Spleen (tissue), 7 donors: ENCODE data around the gene ZDHHC11.

Experiments
- CTCF ChIP-seq, 11 experiments: fragments of 200-600 bp in 7 of 11; fragments of 450-650 bp in 4 of 11; sonication (generic) in 4 of 11; IDR thresholded peaks in 8 of 11; conservative IDR thresholded peaks in 3 of 11; 1 replicate in 7 of 11; 2 replicates in 4 of 11; pipeline versions ENCODE4 v1.4.0 to v1.8.0; 2016 to 2021; ENCODE audit warnings: antibody characterized with exemption in 11 of 11, inconsistent platforms in 4 of 11, mild to moderate bottlenecking in 1 of 11
- POLR2A ChIP-seq, 3 donors: fragments of 450-650 bp; IDR thresholded peaks; one replicate each; pipeline ENCODE4 v1.5.1; 2017; ENCODE audit warnings: antibody characterized with exemption in 3 of 3, mild to moderate bottlenecking in 1 of 3
- POLR2AphosphoS5 ChIP-seq, 3 donors: sonication (generic); formaldehyde crosslinking; IDR thresholded peaks; one replicate each; pipeline ENCODE4 v1.5.1; 2017; ENCODE audit warnings: antibody characterized with exemption in 3 of 3
- donor health status: DM: no; HTN: no; CAD: no; lungs with moderate emphysema.
- donor health status: DM: no; HTN: no; CAD: no.
- donor health status: DM: no; HTN: no; CAD: no.

- no peak for TF ChIP-seq CTCF (IDR thresholded peaks at IDR 0.05 in 8 of 11, conservative IDR thresholded peaks at IDR 0.05 in 3 of 11)
- no peak for TF ChIP-seq POLR2AphosphoS5 (IDR thresholded peaks at IDR 0.05)
- no peak for TF ChIP-seq POLR2A (IDR thresholded peaks at IDR 0.05)
Measured at GRCh38 chr5:863244-863805, 12.5 kb upstream of the ZDHHC11 start.
